GM19395 (cell line): Measurements from ENCODE around the gene SETD4.

Experiments used
- ATAC-seq: cut with Tn5 transposase; IDR thresholded peaks from one replicate; pipeline ENCODE4 v1.9.1; 2021; ENCODE audit warnings: mild to moderate bottlenecking, moderate library complexity; ENCODE audit not compliant: unreplicated experiment

Gene SETD4

DNA sequence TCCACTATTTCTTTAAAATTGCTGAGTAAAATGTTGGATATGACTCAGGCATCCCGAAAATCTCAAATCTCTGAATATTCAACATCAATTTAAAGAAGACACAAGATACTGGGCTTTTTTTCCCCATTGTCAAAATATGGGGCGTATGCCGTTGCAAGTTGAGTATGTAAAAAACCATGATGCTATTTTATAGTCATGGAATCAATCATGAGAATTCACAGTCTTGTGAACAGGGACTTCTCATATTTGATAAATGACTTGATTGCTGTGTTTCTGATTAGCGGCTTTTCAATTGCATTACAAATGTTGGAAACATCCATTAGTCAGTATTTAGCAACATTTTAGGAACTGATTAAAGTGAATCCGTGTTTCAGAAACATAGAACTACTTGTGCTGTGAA lies 45.3 kb downstream of the SETD4 start:
- ATAC-seq: no peak

- ATAC-seq: no peak
These were observed 49.5 kb downstream of the SETD4 start for GRCh38 chr21:36010801-36011200.

DNA sequence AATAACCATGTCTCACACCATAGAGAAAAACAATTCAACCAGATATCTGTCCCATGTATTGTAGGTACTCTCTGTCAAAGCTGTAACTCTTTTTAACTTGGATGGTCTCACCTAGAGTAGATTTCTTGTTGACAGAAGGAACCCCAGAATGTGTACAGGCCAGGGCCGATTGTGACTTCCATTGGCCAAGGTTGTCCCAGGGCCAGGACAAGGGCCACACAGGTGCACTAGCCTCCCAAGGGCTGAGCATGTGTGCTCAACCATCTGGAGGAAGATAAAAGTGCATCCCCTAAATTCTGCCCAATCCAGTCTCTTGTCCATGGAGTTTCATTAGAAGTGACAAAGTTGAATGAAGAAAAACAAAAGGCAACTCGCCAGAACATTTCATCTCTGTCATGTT lies 51.8 kb downstream of the SETD4 start:
- ATAC-seq: no peak

DNA sequence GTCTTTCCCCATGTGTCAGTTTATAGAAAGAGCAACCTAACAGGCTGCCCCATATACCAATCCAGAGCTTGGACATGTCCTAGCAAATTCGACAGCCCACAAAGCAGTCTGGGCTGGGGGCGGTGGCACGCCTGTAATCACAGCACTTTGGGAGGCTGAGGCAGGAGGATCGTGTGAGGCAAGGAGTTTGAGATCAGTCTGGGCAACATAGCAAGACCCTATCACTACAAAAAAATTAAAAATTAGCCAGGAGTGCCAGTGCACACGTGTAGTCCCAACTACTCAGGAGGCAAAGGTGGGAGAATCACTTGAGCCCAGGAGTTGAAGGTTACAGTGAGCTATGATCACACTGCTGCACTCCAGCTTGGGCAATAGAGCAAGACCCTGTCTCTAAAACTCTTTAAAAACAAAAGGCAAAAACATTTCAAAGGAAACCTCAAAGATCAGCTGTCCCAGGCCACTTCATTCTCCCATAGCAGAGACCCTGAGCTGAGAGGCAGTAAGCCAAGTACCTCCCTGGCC lies 54.4 kb downstream of the SETD4 start:
- no peak for ATAC-seq

DNA sequence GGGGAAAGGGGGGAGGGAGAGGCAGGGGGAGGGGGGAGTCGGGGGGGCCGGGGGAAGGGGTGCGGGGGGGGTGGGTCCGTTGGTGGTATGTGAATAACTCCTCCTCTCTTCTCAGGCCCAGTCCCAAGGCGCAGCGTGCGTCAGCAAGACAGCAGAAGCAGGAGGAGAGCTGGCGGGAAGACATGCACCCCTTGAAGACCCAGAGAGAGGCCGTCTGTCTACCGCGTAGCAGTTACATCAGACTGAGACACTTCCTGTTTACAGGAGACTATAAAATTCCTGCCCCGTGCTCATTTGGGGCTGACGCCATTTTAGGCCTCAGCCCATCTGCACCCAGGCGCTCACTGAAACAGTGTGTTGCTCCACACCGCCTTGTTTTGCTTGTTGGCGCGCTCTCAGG lies 55.3 kb downstream of the SETD4 start:
- ATAC-seq: no peak

DNA sequence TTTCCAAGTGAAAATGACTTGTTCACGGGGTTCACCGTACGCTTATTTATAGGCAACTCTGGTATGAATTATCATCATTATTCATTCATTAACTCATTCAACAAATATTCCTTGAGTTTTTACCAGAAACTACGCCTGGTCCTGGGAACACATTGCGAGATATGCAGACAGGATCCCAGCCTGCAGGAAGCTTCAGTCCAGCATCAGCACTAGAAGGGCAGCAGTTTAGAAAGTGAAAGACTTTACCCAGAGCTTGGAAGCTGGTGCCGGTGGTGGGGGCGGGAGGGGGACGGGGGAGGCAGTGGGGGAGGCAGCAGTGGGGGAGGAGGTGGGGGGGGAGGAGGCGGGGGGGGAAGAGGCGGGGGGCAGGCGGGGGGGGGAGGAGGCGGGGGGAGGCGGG lies 55.9 kb downstream of the SETD4 start:
- ATAC-seq: no peak

DNA sequence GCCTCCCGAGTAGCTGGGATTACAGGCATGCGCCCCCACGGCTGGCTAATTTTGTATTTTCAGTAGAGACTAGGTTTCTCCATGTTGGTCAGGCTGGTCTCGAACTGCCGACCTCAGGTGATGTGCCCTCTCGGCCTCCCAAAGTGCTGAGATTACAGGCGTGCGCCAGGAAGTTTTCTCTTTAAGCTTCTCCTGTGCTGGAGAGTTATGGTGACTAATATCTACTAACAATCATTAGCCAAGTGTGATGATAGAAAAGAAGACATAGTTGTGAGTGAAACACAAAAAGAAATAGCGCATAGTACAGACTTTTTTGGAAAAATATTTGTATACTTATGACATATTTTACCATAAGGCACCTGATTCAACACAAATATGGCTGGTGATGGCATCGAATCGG lies 56.5 kb downstream of the SETD4 start:
- no peak for ATAC-seq

- no peak for ATAC-seq
These were observed 64.1 kb downstream of the SETD4 start for GRCh38 chr21:35996217-35996616.

DNA sequence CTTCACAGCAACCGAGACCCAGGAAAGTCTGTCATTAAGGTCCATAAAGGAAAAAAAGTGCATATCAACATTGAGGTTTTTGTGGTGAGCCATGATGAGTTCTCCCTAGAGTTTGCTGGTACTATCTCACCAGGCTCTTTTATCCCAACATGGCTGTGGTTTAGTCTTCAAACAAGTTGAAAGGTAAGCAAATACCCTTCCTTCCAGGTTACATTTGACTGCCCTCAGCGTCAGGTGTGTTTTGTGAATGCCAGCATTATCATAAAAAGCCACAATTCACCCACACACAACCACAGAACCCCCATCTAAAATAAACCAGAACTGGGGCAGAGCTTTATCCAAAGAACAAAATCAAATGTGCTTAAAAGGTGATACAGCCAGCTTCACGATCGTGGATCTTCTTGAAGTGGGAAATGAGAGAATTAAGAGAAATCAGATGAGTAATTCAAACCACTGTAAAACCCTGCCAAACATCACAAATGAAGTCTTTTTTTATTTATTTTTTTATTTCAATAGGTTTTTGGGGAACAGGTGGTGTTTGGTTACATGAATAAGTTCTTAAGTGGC lies 64.7 kb downstream of the SETD4 start:
- no peak for ATAC-seq

DNA sequence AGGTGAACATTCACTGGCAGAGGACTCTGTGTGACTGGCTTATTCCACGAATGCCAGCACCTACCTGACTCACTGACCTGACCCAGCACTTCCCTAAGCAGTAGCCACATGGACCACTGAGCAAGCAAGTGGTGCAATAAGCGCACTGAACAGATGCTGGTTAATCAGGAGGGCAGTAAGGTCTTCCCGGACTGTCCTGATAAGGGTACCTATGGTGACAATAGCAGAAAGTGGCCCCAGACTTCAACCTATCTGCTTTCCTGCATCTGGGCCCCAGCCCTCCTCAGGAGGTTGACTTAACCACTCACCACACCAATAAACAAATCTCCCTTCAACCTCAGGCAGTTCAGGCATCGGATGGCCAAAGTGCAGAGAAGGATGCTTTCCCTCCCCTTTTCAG lies 65.7 kb downstream of the SETD4 start:
- no peak for ATAC-seq

DNA sequence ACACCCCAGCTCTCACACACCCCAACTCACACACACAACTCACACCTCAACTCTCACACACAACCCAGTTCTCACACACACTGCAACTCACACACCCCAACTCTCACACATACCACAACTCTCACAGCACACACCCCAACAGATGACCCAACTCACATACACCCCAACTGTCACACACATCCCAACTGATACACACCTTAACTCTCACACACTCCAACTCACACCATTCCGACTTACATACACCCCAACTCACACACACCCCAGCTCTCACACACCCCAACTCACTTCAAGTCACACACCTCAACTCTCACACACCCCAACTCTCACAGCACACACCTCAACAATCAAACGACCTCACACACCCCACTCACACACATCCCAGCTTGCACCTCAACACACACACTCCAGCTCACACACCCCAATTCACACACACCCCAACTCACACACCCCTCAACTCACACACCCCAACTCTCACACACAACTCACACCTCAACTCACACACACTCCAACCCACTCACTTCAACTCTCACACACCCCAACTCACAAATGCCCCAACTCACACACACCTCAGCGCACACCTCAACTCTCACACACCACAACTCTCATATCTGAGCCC lies 66.3 kb downstream of the SETD4 start:
- ATAC-seq: no peak

GRCh38 chr21:35991131-35991530 lies 69.2 kb downstream of the SETD4 start:
- ATAC-seq: no peak

- no peak for ATAC-seq
These were observed 69.7 kb downstream of the SETD4 start for GRCh38 chr21:35990609-35991008.

- ATAC-seq: no peak
These were observed 71.1 kb downstream of the SETD4 start for GRCh38 chr21:35989138-35989735.

GRCh38 chr21:35988416-35989137 lies 71.7 kb downstream of the SETD4 start:
- no peak for ATAC-seq

GRCh38 chr21:35987475-35987874 lies 72.9 kb downstream of the SETD4 start:
- no peak for ATAC-seq

- ATAC-seq: no peak
These were observed 75.5 kb downstream of the SETD4 start for GRCh38 chr21:35984654-35985361.
